Measurements from ENCODE around the gene RAD18.

DNA sequence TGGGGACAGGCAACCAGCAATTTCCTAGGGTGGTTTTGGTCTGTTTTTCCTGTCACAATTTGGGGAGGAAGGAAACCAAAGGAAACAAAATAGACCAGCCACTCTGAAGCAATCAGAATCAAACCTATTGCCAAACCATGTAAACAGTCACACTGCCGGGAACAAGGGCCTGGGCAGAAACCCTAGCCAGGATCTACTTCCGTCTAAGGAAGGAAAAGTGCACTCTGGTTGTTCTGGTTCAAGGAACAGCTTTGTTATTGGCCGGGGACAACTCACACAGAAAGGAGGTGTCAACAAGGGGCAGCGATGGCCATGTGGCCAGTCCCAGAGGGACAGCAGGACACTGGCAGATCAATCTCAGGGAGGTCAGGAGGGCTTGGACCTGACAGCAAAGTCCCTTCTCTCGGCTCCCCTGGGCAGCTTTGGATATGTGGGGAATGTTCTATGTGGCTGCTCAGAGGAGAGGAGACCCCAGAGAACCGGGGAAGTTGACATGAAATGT is 17.5 kb upstream of the RAD18 start:
- no peak for TF ChIP-seq EP300 (IDR thresholded peaks at IDR 0.05)
- no peak for TF ChIP-seq CTCF (IDR thresholded peaks at IDR 0.05)
- no peak for TF ChIP-seq POLR2AphosphoS5 (IDR thresholded peaks at IDR 0.05)
